HEK293 (cell line): ENCODE data around the gene CHCHD1.

ENCODE experiments used
- CTCF ChIA-PET: fragments of 350-600 bp; formaldehyde crosslinking; extraction: SDS; loops from one replicate; lab custom pipeline; 2021; ENCODE audit warnings: antibody characterized with exemption; lab: Yijun Ruan, JAX
- POLR2A ChIA-PET: fragments of 300-600 bp; formaldehyde crosslinking; extraction: SDS; loops from one replicate; lab custom pipeline; 2020; ENCODE audit warnings: antibody characterized with exemption, inconsistent platforms; lab: Yijun Ruan, JAX
- H3K27ac ChIP-seq: fragments of 200-500 bp; sonication (Bioruptor generic); 2 replicates; pipeline ENCODE4 v1.5.1; 2014; ENCODE audit warnings: low read depth, low read length, control low read depth, inconsistent platforms; ENCODE audit errors: extremely low read depth
- H3K36me3 ChIP-seq, 2 experiments: fragments of 200-500 bp in 1 of 2; sonication (Bioruptor generic) in 1 of 2; 1 replicate in 1 of 2; 2 replicates in 1 of 2; pipeline ENCODE4 v1.5.1; 2014 to 2017; ENCODE audit warnings: inconsistent platforms in 2 of 2, low read length in 2 of 2; ENCODE audit not compliant: control insufficient read depth in 2 of 2, insufficient read depth in 1 of 2
- H3K4me1 ChIP-seq: fragments of 200-500 bp; sonication (Bioruptor generic); 2 replicates; pipeline ENCODE4 v1.5.1; 2014; ENCODE audit warnings: mild to moderate bottlenecking, low read length, inconsistent platforms; ENCODE audit not compliant: control insufficient read depth, insufficient read depth
- H3K4me3 ChIP-seq: 2 replicates; pipeline ENCODE4 v1.5.1; 2011; ENCODE audit warnings: low read depth, mild to moderate bottlenecking, control low read depth, low read length, moderate library complexity
- H3K9me3 ChIP-seq: fragments of 200-500 bp; sonication (Bioruptor generic); 2 replicates; pipeline ENCODE4 v1.5.1; 2014; ENCODE audit warnings: low read depth, low read length, inconsistent platforms; ENCODE audit not compliant: control insufficient read depth, insufficient read depth
- FEZF1 ChIP-seq: fragments of 450-650 bp; formaldehyde crosslinking; IDR thresholded peaks from 2 replicates; pipeline ENCODE4 v1.5.1; 2016; ENCODE audit warnings: missing biosample characterization, missing genetic modification characterization
- MEIS1 ChIP-seq: sonication (generic); formaldehyde crosslinking; IDR thresholded peaks from 2 replicates; pipeline ENCODE4 v1.8.1; 2022; ENCODE audit warnings: missing genetic modification reagents, mild to moderate bottlenecking, borderline replicate concordance
- MZF1 ChIP-seq: fragments of 450-650 bp; formaldehyde crosslinking; IDR thresholded peaks from 2 replicates; pipeline ENCODE4 v1.5.1; 2017; ENCODE audit warnings: missing biosample characterization, missing genetic modification characterization, borderline replicate concordance
- YY2 ChIP-seq: fragments of 450-650 bp; formaldehyde crosslinking; IDR thresholded peaks from 2 replicates; pipeline ENCODE4 v1.5.1; 2016; ENCODE audit warnings: missing biosample characterization, missing genetic modification characterization
- ZNF114 ChIP-seq: fragments of 450-650 bp; formaldehyde crosslinking; IDR thresholded peaks from 2 replicates; pipeline ENCODE4 v1.5.0; 2017; ENCODE audit warnings: missing biosample characterization, missing genetic modification characterization
- ZNF121 ChIP-seq: fragments of 450-650 bp; formaldehyde crosslinking; IDR thresholded peaks from 2 replicates; pipeline ENCODE4 v1.5.1; 2016; ENCODE audit warnings: missing biosample characterization, missing genetic modification characterization
- ZNF132 ChIP-seq: fragments of 450-650 bp; formaldehyde crosslinking; IDR thresholded peaks from 2 replicates; pipeline ENCODE4 v1.5.1; 2017; ENCODE audit warnings: missing biosample characterization, missing genetic modification characterization, borderline replicate concordance
- ZNF157 ChIP-seq: fragments of 450-650 bp; formaldehyde crosslinking; IDR thresholded peaks from 2 replicates; pipeline ENCODE4 v1.5.1; 2016; ENCODE audit warnings: missing biosample characterization, missing genetic modification characterization
- ZNF16 ChIP-seq: fragments of 450-650 bp; formaldehyde crosslinking; IDR thresholded peaks from 2 replicates; pipeline ENCODE4 v1.5.1; 2016; ENCODE audit warnings: low read depth, missing biosample characterization, missing genetic modification characterization
- ZNF202 ChIP-seq: fragments of 450-650 bp; formaldehyde crosslinking; IDR thresholded peaks from 2 replicates; pipeline ENCODE4 v1.5.1; 2016; ENCODE audit warnings: missing biosample characterization, missing genetic modification characterization, borderline replicate concordance
- ZNF221 ChIP-seq: fragments of 450-650 bp; formaldehyde crosslinking; IDR thresholded peaks from 2 replicates; pipeline ENCODE4 v1.5.1; 2017; ENCODE audit warnings: missing biosample characterization, missing genetic modification characterization, borderline replicate concordance
- ZNF335 ChIP-seq: fragments of 450-650 bp; formaldehyde crosslinking; conservative IDR thresholded peaks from 2 replicates; pipeline ENCODE4 v1.5.1; 2016; ENCODE audit warnings: missing biosample characterization, missing genetic modification characterization
- ZNF423 ChIP-seq: fragments of 450-650 bp; formaldehyde crosslinking; IDR thresholded peaks from 2 replicates; pipeline ENCODE4 v1.5.1; 2016; ENCODE audit warnings: missing biosample characterization, missing genetic modification characterization
- ZNF629 ChIP-seq: fragments of 450-650 bp; formaldehyde crosslinking; IDR thresholded peaks from 2 replicates; pipeline ENCODE4 v1.5.1; 2017; ENCODE audit warnings: missing biosample characterization, missing genetic modification characterization
- ZNF654 ChIP-seq: fragments of 450-650 bp; formaldehyde crosslinking; IDR thresholded peaks from 2 replicates; pipeline ENCODE4 v1.5.1; 2016; ENCODE audit warnings: low read depth, missing biosample characterization, missing genetic modification characterization
- ZNF701 ChIP-seq: fragments of 450-650 bp; formaldehyde crosslinking; IDR thresholded peaks from 2 replicates; pipeline ENCODE4 v1.5.1; 2016; ENCODE audit warnings: missing biosample characterization, missing genetic modification characterization
- ZNF843 ChIP-seq: fragments of 450-650 bp; formaldehyde crosslinking; IDR thresholded peaks from 2 replicates; pipeline ENCODE4 v1.5.1; 2016; ENCODE audit warnings: missing biosample characterization, missing genetic modification characterization
- TF ChIP-seq, protein P1 (sequence below): fragments of 450-650 bp; IDR thresholded peaks from 2 replicates; pipeline ENCODE4 v1.5.1; 2018; ENCODE audit warnings: missing biosample characterization, mild to moderate bottlenecking, missing genetic modification characterization
- TF ChIP-seq, protein P2 (sequence below): fragments of 450-650 bp; formaldehyde crosslinking; conservative IDR thresholded peaks from 2 replicates; pipeline ENCODE4 v1.5.1; 2016; ENCODE audit warnings: low read depth, missing biosample characterization, missing genetic modification characterization
- TF ChIP-seq, protein P3 (sequence below): fragments of 450-650 bp; formaldehyde crosslinking; IDR thresholded peaks from 2 replicates; pipeline ENCODE4 v1.5.1; 2016; ENCODE audit warnings: missing biosample characterization, missing genetic modification characterization
- TF ChIP-seq, protein P4 (sequence below): fragments of 450-650 bp; formaldehyde crosslinking; IDR thresholded peaks from 2 replicates; pipeline ENCODE4 v1.5.1; 2016; ENCODE audit warnings: missing biosample characterization, missing genetic modification characterization

CHCHD1 gene

DNA sequence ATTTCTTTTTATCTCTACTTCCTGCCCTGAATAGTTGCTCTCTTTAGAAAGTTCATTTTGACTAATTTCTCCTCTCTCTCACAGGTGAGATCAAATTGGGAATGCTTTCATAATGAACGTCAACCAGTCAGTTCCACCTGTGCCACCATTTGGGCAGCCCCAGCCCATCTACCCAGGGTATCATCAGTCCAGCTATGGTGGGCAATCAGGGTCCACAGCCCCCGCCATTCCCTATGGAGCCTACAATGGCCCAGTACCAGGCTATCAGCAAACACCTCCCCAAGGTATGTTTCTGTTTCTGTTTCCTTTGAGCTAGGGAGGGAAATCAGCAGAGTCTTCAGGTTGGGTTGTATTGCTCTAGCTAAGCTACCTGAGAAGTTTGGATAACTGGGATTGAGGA is 35.1 kb upstream of the CHCHD1 start (continued):
- no peak for TF ChIP-seq ZNF121 (tag by site-specific recombination)
- TF ChIP-seq YY2 (tag by site-specific recombination), result no peak

DNA sequence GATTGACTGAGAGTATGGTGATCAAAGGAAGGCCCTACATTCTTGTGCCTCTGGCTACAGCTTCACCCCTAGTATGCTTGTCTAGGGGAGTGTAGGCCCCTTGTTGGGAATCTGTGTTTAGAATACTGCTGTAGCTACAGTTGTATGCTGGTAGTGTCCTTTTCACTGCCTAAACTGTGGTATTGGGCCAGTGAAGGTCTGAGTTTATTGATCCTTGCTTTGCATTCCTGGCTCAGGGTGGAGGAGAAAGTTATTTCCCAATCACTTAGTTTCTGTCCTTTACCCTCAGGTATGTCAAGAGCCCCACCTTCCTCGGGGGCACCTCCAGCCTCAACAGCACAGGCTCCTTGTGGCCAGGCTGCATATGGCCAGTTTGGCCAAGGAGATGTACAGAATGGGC is 31.0 kb upstream of the CHCHD1 start:
- ChIA-PET POLR2A (no interaction called here), CTCF (no interaction called here)
- H3K36me3 ChIP-seq, result peaks cover 64 to 78% of the 10 kb centered on the region in 2 experiments

DNA sequence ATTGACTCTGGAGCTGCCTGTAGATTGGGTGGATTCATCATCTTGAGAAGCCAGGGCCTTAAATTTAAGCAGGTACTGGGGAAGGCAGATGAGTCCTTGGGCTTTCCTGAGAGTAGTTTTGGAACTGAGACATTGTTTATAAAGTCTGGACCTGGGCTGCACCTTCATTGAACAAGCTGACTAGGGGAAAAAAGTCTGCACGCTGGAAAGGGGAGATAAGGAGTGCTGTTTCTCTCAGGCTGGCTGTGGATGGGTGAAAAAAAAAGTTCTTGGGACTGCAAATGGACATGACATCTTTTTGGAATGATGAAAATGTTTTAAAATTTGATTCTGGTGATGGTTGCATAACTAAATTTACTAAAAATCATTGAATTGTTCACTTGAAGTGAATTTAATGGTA is 25.7 kb upstream of the CHCHD1 start:
- ChIA-PET POLR2A (no interaction called here), CTCF (interaction anchor here (0.7 kb wide), 2 partner anchors 108 to 227 kb away, joined by 3 to 4 read pairs; no protein-coding TSS in a partner anchor)
- Histone ChIP-seq H3K9me3 (no peaks in the 10 kb centered on the region), H3K36me3 (peaks cover 58 to 72% of the 10 kb centered on the region in 2 experiments), H3K4me3 (no peak overlapping the region), H3K27ac (no peak overlapping the region), H3K4me1 (no peaks in the 10 kb centered on the region)
- no peak for TF ChIP-seq ZNF16 (tag by site-specific recombination)
- TF ChIP-seq MZF1 (tag by site-specific recombination), result no peak
- TF ChIP-seq ZNF202 (tag by site-specific recombination), result no peak
- TF ChIP-seq FEZF1 (tag by site-specific recombination), result no peak
- TF ChIP-seq ZNF654 (tag by site-specific recombination), result no peak
- no peak for TF ChIP-seq ZNF221 (tag by site-specific recombination)
- no peak for TF ChIP-seq ZNF629 (tag by site-specific recombination)
- TF ChIP-seq ZNF335 (tag by site-specific recombination), result no peak
- no peak for TF ChIP-seq ZNF132 (tag by site-specific recombination)
- no peak for TF ChIP-seq ZNF843 (tag by site-specific recombination)
- TF ChIP-seq ZNF423, result no peak
- TF ChIP-seq MEIS1 (CRISPR knock-in tag), result no peak
- TF ChIP-seq ZNF157 (tag by site-specific recombination), result no peak
- no peak for TF ChIP-seq ZNF114 (tag by site-specific recombination)
- TF ChIP-seq, protein P1, sequence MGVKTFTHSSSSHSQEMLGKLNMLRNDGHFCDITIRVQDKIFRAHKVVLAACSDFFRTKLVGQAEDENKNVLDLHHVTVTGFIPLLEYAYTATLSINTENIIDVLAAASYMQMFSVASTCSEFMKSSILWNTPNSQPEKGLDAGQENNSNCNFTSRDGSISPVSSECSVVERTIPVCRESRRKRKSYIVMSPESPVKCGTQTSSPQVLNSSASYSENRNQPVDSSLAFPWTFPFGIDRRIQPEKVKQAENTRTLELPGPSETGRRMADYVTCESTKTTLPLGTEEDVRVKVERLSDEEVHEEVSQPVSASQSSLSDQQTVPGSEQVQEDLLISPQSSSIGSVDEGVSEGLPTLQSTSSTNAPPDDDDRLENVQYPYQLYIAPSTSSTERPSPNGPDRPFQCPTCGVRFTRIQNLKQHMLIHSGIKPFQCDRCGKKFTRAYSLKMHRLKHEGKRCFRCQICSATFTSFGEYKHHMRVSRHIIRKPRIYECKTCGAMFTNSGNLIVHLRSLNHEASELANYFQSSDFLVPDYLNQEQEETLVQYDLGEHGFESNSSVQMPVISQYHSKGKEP (tag by site-specific recombination), result no peak
- TF ChIP-seq ZNF701 (tag by site-specific recombination), result no peak
- TF ChIP-seq, protein P2, sequence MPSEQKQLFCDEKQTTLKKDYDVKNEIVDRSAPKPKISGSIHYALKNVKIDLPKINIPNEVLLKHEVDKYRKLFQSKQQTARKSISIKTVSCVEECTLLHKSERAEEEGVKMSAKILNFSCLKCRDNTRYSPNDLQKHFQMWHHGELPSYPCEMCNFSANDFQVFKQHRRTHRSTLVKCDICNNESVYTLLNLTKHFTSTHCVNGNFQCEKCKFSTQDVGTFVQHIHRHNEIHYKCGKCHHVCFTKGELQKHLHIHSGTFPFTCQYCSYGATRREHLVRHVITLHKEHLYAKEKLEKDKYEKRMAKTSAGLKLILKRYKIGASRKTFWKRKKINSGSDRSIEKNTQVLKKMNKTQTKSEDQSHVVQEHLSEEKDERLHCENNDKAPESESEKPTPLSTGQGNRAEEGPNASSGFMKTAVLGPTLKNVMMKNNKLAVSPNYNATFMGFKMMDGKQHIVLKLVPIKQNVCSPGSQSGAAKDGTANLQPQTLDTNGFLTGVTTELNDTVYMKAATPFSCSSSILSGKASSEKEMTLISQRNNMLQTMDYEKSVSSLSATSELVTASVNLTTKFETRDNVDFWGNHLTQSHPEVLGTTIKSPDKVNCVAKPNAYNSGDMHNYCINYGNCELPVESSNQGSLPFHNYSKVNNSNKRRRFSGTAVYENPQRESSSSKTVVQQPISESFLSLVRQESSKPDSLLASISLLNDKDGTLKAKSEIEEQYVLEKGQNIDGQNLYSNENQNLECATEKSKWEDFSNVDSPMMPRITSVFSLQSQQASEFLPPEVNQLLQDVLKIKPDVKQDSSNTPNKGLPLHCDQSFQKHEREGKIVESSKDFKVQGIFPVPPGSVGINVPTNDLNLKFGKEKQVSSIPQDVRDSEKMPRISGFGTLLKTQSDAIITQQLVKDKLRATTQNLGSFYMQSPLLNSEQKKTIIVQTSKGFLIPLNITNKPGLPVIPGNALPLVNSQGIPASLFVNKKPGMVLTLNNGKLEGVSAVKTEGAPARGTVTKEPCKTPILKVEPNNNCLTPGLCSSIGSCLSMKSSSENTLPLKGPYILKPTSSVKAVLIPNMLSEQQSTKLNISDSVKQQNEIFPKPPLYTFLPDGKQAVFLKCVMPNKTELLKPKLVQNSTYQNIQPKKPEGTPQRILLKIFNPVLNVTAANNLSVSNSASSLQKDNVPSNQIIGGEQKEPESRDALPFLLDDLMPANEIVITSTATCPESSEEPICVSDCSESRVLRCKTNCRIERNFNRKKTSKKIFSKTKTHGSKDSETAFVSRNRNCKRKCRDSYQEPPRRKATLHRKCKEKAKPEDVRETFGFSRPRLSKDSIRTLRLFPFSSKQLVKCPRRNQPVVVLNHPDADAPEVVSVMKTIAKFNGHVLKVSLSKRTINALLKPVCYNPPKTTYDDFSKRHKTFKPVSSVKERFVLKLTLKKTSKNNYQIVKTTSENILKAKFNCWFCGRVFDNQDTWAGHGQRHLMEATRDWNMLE (tag by site-specific recombination), result no peak
- TF ChIP-seq, protein P3, sequence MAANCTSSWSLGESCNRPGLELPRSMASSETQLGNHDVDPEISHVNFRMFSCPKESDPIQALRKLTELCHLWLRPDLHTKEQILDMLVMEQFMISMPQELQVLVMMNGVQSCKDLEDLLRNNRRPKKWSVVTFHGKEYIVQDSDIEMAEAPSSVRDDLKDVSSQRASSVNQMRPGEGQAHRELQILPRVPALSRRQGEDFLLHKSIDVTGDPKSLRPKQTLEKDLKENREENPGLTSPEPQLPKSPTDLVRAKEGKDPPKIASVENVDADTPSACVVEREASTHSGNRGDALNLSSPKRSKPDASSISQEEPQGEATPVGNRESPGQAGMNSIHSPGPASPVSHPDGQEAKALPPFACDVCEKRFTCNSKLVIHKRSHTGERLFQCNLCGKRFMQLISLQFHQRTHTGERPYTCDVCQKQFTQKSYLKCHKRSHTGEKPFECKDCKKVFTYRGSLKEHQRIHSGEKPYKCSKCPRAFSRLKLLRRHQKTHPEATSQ, result no peak

More for the DNA sequence above, 31.0 kb upstream of the CHCHD1 start:
- Histone ChIP-seq H3K27ac (no peak overlapping the region), H3K4me1 (no peaks in the 10 kb centered on the region), H3K9me3 (no peaks in the 10 kb centered on the region), H3K4me3 (no peak overlapping the region)
- TF ChIP-seq, protein P4, sequence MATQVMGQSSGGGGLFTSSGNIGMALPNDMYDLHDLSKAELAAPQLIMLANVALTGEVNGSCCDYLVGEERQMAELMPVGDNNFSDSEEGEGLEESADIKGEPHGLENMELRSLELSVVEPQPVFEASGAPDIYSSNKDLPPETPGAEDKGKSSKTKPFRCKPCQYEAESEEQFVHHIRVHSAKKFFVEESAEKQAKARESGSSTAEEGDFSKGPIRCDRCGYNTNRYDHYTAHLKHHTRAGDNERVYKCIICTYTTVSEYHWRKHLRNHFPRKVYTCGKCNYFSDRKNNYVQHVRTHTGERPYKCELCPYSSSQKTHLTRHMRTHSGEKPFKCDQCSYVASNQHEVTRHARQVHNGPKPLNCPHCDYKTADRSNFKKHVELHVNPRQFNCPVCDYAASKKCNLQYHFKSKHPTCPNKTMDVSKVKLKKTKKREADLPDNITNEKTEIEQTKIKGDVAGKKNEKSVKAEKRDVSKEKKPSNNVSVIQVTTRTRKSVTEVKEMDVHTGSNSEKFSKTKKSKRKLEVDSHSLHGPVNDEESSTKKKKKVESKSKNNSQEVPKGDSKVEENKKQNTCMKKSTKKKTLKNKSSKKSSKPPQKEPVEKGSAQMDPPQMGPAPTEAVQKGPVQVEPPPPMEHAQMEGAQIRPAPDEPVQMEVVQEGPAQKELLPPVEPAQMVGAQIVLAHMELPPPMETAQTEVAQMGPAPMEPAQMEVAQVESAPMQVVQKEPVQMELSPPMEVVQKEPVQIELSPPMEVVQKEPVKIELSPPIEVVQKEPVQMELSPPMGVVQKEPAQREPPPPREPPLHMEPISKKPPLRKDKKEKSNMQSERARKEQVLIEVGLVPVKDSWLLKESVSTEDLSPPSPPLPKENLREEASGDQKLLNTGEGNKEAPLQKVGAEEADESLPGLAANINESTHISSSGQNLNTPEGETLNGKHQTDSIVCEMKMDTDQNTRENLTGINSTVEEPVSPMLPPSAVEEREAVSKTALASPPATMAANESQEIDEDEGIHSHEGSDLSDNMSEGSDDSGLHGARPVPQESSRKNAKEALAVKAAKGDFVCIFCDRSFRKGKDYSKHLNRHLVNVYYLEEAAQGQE, result no peak
